Measurements from ENCODE around the gene NOP53. TPM values are rescaled to one million over a fixed set of nuclear protein-coding genes. Genes with fewer than 3 reads are reported as not detected.

NOP53 gene
- total and polyA plus RNA-seq, 2 donors (not counting 1 experiment from before 2014, with no cell fraction given) = 59.6 to 60.8 TPM

DNA sequence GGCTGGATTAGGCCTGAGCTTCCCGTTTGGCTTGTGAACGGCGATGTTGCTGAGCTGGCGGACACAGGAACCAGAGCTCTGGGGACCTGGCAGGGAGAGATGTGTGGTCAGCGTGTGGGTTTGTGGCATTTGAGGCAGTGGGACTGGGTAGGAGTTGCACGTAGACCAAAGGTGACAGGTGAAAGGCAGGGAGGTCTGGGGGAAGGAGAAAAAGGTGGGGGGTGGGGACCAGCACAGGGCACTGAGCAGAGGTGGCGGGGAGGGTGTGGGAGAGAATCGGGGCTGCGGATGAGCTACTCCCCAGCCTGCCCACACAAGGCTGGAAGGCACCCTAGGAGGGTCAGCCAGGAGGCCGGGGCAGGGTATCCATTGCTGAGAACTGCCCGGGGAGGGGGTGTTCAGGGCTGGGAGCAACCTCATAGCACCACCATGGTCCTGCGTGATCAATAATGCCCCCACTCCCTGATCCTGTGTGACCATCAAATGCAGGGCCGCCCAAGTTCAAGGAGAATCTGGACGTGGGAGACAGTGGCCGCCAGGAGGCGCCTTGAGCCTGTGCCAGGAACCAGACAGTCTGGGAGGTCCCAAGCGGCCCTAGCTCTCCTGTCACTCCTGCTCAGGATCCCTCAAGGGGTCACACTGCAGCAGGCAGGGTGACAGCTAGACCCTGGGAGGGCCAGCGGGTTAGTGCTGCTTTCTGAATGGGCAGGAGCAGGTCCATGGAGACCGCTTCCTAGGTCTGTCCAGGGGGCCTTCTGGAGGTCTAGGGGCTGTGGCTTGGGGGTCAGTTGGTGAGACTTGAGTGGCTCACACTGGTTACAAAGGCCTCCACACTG, 20.4 kb downstream of the NOP53 start:
- H3K4me1 ChIP-seq (ENCODE audit: control insufficient read depth, extremely low read depth, insufficient read depth, low read length) = no peaks in the 10 kb centered on the region
- H4K20me1 ChIP-seq (ENCODE audit: control insufficient read depth, extremely low read depth, insufficient read depth, low read length) = no peaks in the 10 kb centered on the region
- H3K36me3 ChIP-seq (ENCODE audit: control insufficient read depth, insufficient read depth, low read length) = no peaks in the 10 kb centered on the region
- H2AFZ ChIP-seq (ENCODE audit: low read length) = no peak overlapping the region
- peak; percentile 39 to 51 for DNase-seq (ENCODE audit: low read depth in 2 of 2)
- H3K9me3 ChIP-seq (ENCODE audit: control insufficient read depth, insufficient read depth, low read depth, low read length) = no peaks in the 10 kb centered on the region
- H3K4me3 ChIP-seq (replicated peaks in 1 of 4; ENCODE audit: control extremely low read depth in 1 of 4, insufficient read depth in 1 of 4, low read depth in 3 of 4, low read length in 4 of 4) = no peak overlapping the region
- no peak overlapping the region for H3K9ac ChIP-seq (ENCODE audit: insufficient read depth, low read length)
- TF ChIP-seq EZH2 (IDR thresholded peaks at IDR 0.05; ENCODE audit: low read length, missing control alignments) = no peak
- TF ChIP-seq, protein P1, sequence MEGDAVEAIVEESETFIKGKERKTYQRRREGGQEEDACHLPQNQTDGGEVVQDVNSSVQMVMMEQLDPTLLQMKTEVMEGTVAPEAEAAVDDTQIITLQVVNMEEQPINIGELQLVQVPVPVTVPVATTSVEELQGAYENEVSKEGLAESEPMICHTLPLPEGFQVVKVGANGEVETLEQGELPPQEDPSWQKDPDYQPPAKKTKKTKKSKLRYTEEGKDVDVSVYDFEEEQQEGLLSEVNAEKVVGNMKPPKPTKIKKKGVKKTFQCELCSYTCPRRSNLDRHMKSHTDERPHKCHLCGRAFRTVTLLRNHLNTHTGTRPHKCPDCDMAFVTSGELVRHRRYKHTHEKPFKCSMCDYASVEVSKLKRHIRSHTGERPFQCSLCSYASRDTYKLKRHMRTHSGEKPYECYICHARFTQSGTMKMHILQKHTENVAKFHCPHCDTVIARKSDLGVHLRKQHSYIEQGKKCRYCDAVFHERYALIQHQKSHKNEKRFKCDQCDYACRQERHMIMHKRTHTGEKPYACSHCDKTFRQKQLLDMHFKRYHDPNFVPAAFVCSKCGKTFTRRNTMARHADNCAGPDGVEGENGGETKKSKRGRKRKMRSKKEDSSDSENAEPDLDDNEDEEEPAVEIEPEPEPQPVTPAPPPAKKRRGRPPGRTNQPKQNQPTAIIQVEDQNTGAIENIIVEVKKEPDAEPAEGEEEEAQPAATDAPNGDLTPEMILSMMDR (conservative IDR thresholded peaks at IDR 0.05 in 1 of 2, IDR thresholded peaks at IDR 0.05 in 1 of 2; ENCODE audit: low read depth in 1 of 2, low read length in 2 of 2) = peak; percentile 76 to 86
- H3K4me2 ChIP-seq (ENCODE audit: extremely low read depth, insufficient read depth, low read length) = no peak overlapping the region
- no peak overlapping the region for H3K27ac ChIP-seq (ENCODE audit: insufficient read depth, low read length)
- no peaks in the 10 kb centered on the region for H3K27me3 ChIP-seq (ENCODE audit: control insufficient read depth, insufficient read depth, low read length)
- no peaks in the 10 kb centered on the region for H3K79me2 ChIP-seq (ENCODE audit: control insufficient read depth, insufficient read depth, low read length)

DNA sequence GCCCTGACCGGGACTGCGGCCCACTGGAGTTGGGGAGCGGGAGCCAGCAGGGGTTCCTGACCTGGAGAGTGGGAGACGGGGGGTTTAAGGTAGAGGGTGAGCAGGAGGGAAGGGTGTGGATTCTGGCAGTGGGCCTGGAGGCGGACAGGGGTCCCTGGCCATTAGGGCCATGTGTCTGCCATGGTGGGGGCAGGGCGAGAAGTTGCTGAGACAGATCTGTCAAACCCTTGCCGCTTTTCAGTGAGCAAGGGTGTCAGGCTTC, 20.9 kb downstream of the NOP53 start:
- no peaks in the 10 kb centered on the region for H3K4me1 ChIP-seq (ENCODE audit: control insufficient read depth, extremely low read depth, insufficient read depth, low read length)
- no peaks in the 10 kb centered on the region for H3K9me3 ChIP-seq (ENCODE audit: control insufficient read depth, insufficient read depth, low read depth, low read length)
- no peaks in the 10 kb centered on the region for H3K27me3 ChIP-seq (ENCODE audit: control insufficient read depth, insufficient read depth, low read length)
- no peaks in the 10 kb centered on the region for H4K20me1 ChIP-seq (ENCODE audit: control insufficient read depth, extremely low read depth, insufficient read depth, low read length)
- no peak for TF ChIP-seq EZH2 (IDR thresholded peaks at IDR 0.05; ENCODE audit: low read length, missing control alignments)
- TF ChIP-seq, protein P1 (conservative IDR thresholded peaks at IDR 0.05 in 1 of 2, IDR thresholded peaks at IDR 0.05 in 1 of 2; ENCODE audit: low read depth in 1 of 2, low read length in 2 of 2) = no peak
- H3K27ac ChIP-seq (ENCODE audit: insufficient read depth, low read length) = no peak overlapping the region
- no peak overlapping the region for H2AFZ ChIP-seq (ENCODE audit: low read length)
- no peak overlapping the region for H3K9ac ChIP-seq (ENCODE audit: insufficient read depth, low read length)
- DNase-seq (ENCODE audit: low read depth in 2 of 2) = no peak
- H3K4me3 ChIP-seq (replicated peaks in 1 of 4; ENCODE audit: control extremely low read depth in 1 of 4, insufficient read depth in 1 of 4, low read depth in 3 of 4, low read length in 4 of 4) = no peak overlapping the region
- H3K4me2 ChIP-seq (ENCODE audit: extremely low read depth, insufficient read depth, low read length) = no peak overlapping the region
- H3K36me3 ChIP-seq (ENCODE audit: control insufficient read depth, insufficient read depth, low read length) = no peaks in the 10 kb centered on the region
- H3K79me2 ChIP-seq (ENCODE audit: control insufficient read depth, insufficient read depth, low read length) = no peaks in the 10 kb centered on the region

DNA sequence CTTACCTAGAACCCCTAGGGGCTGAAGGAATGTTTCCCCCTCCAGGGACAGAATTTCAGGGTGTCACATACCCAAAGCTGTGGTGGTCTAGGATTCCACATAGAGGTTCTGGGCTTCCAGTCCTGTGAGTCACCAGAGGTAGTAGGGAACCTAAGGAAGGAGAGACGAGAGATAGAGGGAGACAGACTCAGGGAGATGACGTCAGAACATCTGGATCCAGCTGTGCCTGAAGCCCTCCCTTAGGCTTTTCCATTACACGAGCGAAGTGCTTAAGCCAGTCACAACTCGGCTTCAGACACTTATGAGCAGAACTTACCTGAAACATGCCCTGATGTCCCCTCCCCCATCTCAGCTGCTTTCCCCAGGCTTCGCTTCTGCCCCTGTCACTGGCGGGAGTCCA, 21.3 kb downstream of the NOP53 start:
- Histone ChIP-seq H2AFZ (ENCODE audit: low read length) (no peak overlapping the region), H4K20me1 (ENCODE audit: control insufficient read depth, extremely low read depth, insufficient read depth, low read length) (no peaks in the 10 kb centered on the region), H3K4me3 (replicated peaks in 1 of 4; ENCODE audit: control extremely low read depth in 1 of 4, insufficient read depth in 1 of 4, low read depth in 3 of 4, low read length in 4 of 4) (no peak overlapping the region), H3K36me3 (ENCODE audit: control insufficient read depth, insufficient read depth, low read length) (no peaks in the 10 kb centered on the region), H3K27ac (ENCODE audit: insufficient read depth, low read length) (no peak overlapping the region), H3K4me1 (ENCODE audit: control insufficient read depth, extremely low read depth, insufficient read depth, low read length) (no peaks in the 10 kb centered on the region), H3K27me3 (ENCODE audit: control insufficient read depth, insufficient read depth, low read length) (no peaks in the 10 kb centered on the region), H3K9me3 (ENCODE audit: control insufficient read depth, insufficient read depth, low read depth, low read length) (no peaks in the 10 kb centered on the region), H3K4me2 (ENCODE audit: extremely low read depth, insufficient read depth, low read length) (no peak overlapping the region), H3K79me2 (ENCODE audit: control insufficient read depth, insufficient read depth, low read length) (no peaks in the 10 kb centered on the region), H3K9ac (ENCODE audit: insufficient read depth, low read length) (no peak overlapping the region)
- no peak for TF ChIP-seq EZH2 (IDR thresholded peaks at IDR 0.05; ENCODE audit: low read length, missing control alignments)
- TF ChIP-seq, protein P1 (conservative IDR thresholded peaks at IDR 0.05 in 1 of 2, IDR thresholded peaks at IDR 0.05 in 1 of 2; ENCODE audit: low read depth in 1 of 2, low read length in 2 of 2) = no peak
- no peak for DNase-seq (ENCODE audit: low read depth in 2 of 2)

Measured in fibroblast of lung (primary cell).